ENCODE results near the gene LEF1.
A peak's percentile ranks its signal among the peaks of the same experiment; 100 is the strongest.
"Not testable (repeated sequence)": the region's sequence is repeated elsewhere in the genome, so short reads cannot be mapped to it uniquely, and the experiment has no call there.

Gene LEF1

GRCh38 chr4:108056418-108056817, 112.3 kb downstream of the LEF1 start:
- DNase-seq: no peak

GRCh38 chr4:108055787-108056186, 112.9 kb downstream of the LEF1 start:
- no peak for DNase-seq

- DNase-seq: no peak
Observed at GRCh38 chr4:108054025-108054638, 114.6 kb downstream of the LEF1 start.

GRCh38 chr4:108053251-108053711, 115.5 kb downstream of the LEF1 start:
- peak; percentile 35 for DNase-seq

GRCh38 chr4:108052558-108053120, 116.1 kb downstream of the LEF1 start:
- no peak for DNase-seq

- peak; percentile 76 for DNase-seq
Observed at GRCh38 chr4:108051343-108051742, 117.4 kb downstream of the LEF1 start.

GRCh38 chr4:108050166-108051111, 118.3 kb downstream of the LEF1 start:
- DNase-seq: not testable (repeated sequence)

GRCh38 chr4:108049406-108049805, 119.3 kb downstream of the LEF1 start:
- DNase-seq: no peak

- DNase-seq: no peak
Observed at GRCh38 chr4:108048997-108049396, 119.7 kb downstream of the LEF1 start.

GRCh38 chr4:108048157-108048556, 120.6 kb downstream of the LEF1 start:
- DNase-seq: no peak

GRCh38 chr4:108047199-108047598, 121.5 kb downstream of the LEF1 start:
- DNase-seq: no peak

- no peak for DNase-seq
Observed at GRCh38 chr4:108045687-108046024, 123.1 kb downstream of the LEF1 start.

GRCh38 chr4:108044951-108045686, 123.6 kb downstream of the LEF1 start:
- DNase-seq: no peak

- DNase-seq: peak; percentile 43
Observed at GRCh38 chr4:108043526-108043925, 125.2 kb downstream of the LEF1 start.

- DNase-seq: no peak
Observed at GRCh38 chr4:108042927-108043326, 125.8 kb downstream of the LEF1 start.

GRCh38 chr4:108037884-108038283, 130.8 kb downstream of the LEF1 start:
- no peak for DNase-seq

GRCh38 chr4:108036213-108036612, 132.5 kb downstream of the LEF1 start:
- DNase-seq: no peak

- DNase-seq: no peak
Observed at GRCh38 chr4:108035691-108036090, 133.0 kb downstream of the LEF1 start.

- no peak for DNase-seq
Observed at GRCh38 chr4:108034565-108034964, 134.2 kb downstream of the LEF1 start.

- no peak for DNase-seq
Observed at GRCh38 chr4:108033348-108033747, 135.4 kb downstream of the LEF1 start.

GRCh38 chr4:108031427-108032083, 137.2 kb downstream of the LEF1 start:
- DNase-seq: no peak

- peak; percentile 58 for DNase-seq
Observed at GRCh38 chr4:108030332-108030731, 138.4 kb downstream of the LEF1 start.
